HuH-7 (cell line): ENCODE measurements around the gene AUTS2.

Source experiments
- DNase-seq: peaks from one replicate; pipeline ENCODE4 v3.0.0; 2011; ENCODE audit warnings: low spot score

The AUTS2 gene

GRCh38 chr7:70193514-70193913, 595.2 kb downstream of the AUTS2 start:
- no peak for DNase-seq

- no peak for DNase-seq
Observed at GRCh38 chr7:70208236-70209063, 610.2 kb downstream of the AUTS2 start.

- no peak for DNase-seq
Observed at GRCh38 chr7:70210200-70210935, 612.1 kb downstream of the AUTS2 start.

GRCh38 chr7:70210936-70211310, 612.6 kb downstream of the AUTS2 start:
- no peak for DNase-seq

GRCh38 chr7:70212281-70212680, 614.0 kb downstream of the AUTS2 start:
- no peak for DNase-seq

GRCh38 chr7:70214071-70214470, 615.8 kb downstream of the AUTS2 start:
- no peak for DNase-seq

GRCh38 chr7:70215491-70215890, 617.2 kb downstream of the AUTS2 start:
- DNase-seq = no peak

GRCh38 chr7:70217571-70217970, 619.3 kb downstream of the AUTS2 start:
- no peak for DNase-seq

- no peak for DNase-seq
Observed at GRCh38 chr7:70218006-70218405, 619.7 kb downstream of the AUTS2 start.

GRCh38 chr7:70219061-70219460, 620.8 kb downstream of the AUTS2 start:
- no peak for DNase-seq

GRCh38 chr7:70229242-70229641, 631.0 kb downstream of the AUTS2 start:
- no peak for DNase-seq

- no peak for DNase-seq
Observed at GRCh38 chr7:70230761-70231160, 632.5 kb downstream of the AUTS2 start.

GRCh38 chr7:70233776-70234175, 635.5 kb downstream of the AUTS2 start:
- no peak for DNase-seq

GRCh38 chr7:70237256-70237655, 639.0 kb downstream of the AUTS2 start:
- DNase-seq = no peak

GRCh38 chr7:70237831-70238575, 639.7 kb downstream of the AUTS2 start:
- DNase-seq = no peak

- no peak for DNase-seq
Observed at GRCh38 chr7:70239918-70240317, 641.6 kb downstream of the AUTS2 start.

- DNase-seq = no peak
Observed at GRCh38 chr7:70240873-70241272, 642.6 kb downstream of the AUTS2 start.

GRCh38 chr7:70241536-70242175, 643.4 kb downstream of the AUTS2 start:
- DNase-seq = no peak

- no peak for DNase-seq
Observed at GRCh38 chr7:70242826-70243225, 644.6 kb downstream of the AUTS2 start.

GRCh38 chr7:70243443-70243842, 645.2 kb downstream of the AUTS2 start:
- DNase-seq = no peak

- DNase-seq = no peak
Observed at GRCh38 chr7:70257921-70258320, 659.6 kb downstream of the AUTS2 start.

- no peak for DNase-seq
Observed at GRCh38 chr7:70259502-70259901, 661.2 kb downstream of the AUTS2 start.
